IMR-90 (cell line): ENCODE data around the gene ANKRD40. TPM values are rescaled to one million over a fixed set of nuclear protein-coding genes. Genes with fewer than 3 reads are reported as not detected.

ENCODE experiments used
- ATAC-seq: fragments of 200-7000 bp; cut with Tn5 transposase; 2 replicates; pipeline ENCODE4 v1.9.1; 2020; ENCODE audit warnings: low read depth, mild to moderate bottlenecking, moderate library complexity
- BruUV-seq: library from RNA; stranded (reverse); fragments of 400-500 nt; replicated peaks from 2 replicates; lab custom pipeline; 2021; lab: Mats Ljungman, UMichigan
- CTCF ChIA-PET: fragments of 300-600 bp; formaldehyde crosslinking; extraction: SDS; loops from one replicate; lab custom pipeline; 2021; ENCODE audit warnings: antibody characterized with exemption; lab: Yijun Ruan, JAX
- POLR2A ChIA-PET: fragments of 300-600 bp; sonication (Branson Sonifier 250); formaldehyde crosslinking; loops from one replicate; lab custom pipeline; 2022; ENCODE audit warnings: antibody characterized with exemption; ENCODE audit not compliant: unreplicated experiment; lab: Charles Lee
- DNase-seq: peaks from one replicate; pipeline ENCODE4 v3.0.0; 2013
- H2AFZ ChIP-seq: replicated peaks from 2 replicates; pipeline ENCODE3; 2013; ENCODE audit warnings: low read length, mild to moderate bottlenecking; ENCODE audit not compliant: poor library complexity
- H2AK5ac ChIP-seq: 2 replicates; pipeline ENCODE4 v1.6.1; 2013; ENCODE audit warnings: low read depth, low read length, inconsistent platforms
- H2AK9ac ChIP-seq: replicated peaks from 2 replicates; pipeline ENCODE3; 2013; ENCODE audit warnings: mild to moderate bottlenecking, low read depth, low read length, moderate library complexity; ENCODE audit not compliant: poor library complexity
- H2BK120ac ChIP-seq: 2 replicates; pipeline ENCODE4 v1.6.1; 2013; ENCODE audit warnings: low read depth, low read length, inconsistent platforms
- H2BK15ac ChIP-seq: 3 replicates; pipeline ENCODE4 v1.6.1; 2013; ENCODE audit warnings: low read depth, low read length, inconsistent platforms
- H2BK20ac ChIP-seq: 2 replicates; pipeline ENCODE4 v1.6.1; 2013; ENCODE audit warnings: low read depth, mild to moderate bottlenecking, inconsistent platforms, low read length, moderate library complexity
- H2BK5ac ChIP-seq: 2 replicates; pipeline ENCODE4 v1.6.1; 2013; ENCODE audit warnings: mild to moderate bottlenecking, low read depth, low read length, inconsistent platforms; ENCODE audit not compliant: poor library complexity, severe bottlenecking
- H3K14ac ChIP-seq: replicated peaks from 2 replicates; pipeline ENCODE4 v1.6.1; 2013; ENCODE audit warnings: low read depth, low read length, inconsistent platforms
- H3K18ac ChIP-seq: 2 replicates; pipeline ENCODE4 v1.6.1; 2013; ENCODE audit warnings: low read depth, low read length, control low read depth
- H3K23ac ChIP-seq: 2 replicates; pipeline ENCODE4 v1.6.1; 2013; ENCODE audit warnings: low read depth, low read length, inconsistent platforms
- H3K27ac ChIP-seq: 2 replicates; pipeline ENCODE4 v1.5.1; 2013; ENCODE audit warnings: mild to moderate bottlenecking, control low read depth, low read length; ENCODE audit not compliant: insufficient read depth
- H3K27me3 ChIP-seq: 2 replicates; pipeline ENCODE4 v1.6.1; 2013; ENCODE audit warnings: low read length; ENCODE audit not compliant: control insufficient read depth, insufficient read depth
- H3K36me3 ChIP-seq: 2 replicates; pipeline ENCODE4 v1.6.1; 2013; ENCODE audit warnings: low read length, mixed read lengths; ENCODE audit not compliant: control insufficient read depth, insufficient read depth
- H3K4ac ChIP-seq: 2 replicates; pipeline ENCODE4 v1.6.1; 2013; ENCODE audit warnings: low read depth, low read length, inconsistent platforms
- H3K4me1 ChIP-seq: 2 replicates; pipeline ENCODE4 v1.6.1; 2013; ENCODE audit warnings: low read length, mixed read lengths; ENCODE audit not compliant: control insufficient read depth, insufficient read depth
- H3K4me2 ChIP-seq: 2 replicates; pipeline ENCODE4 v1.6.1; 2013; ENCODE audit warnings: low read depth, mild to moderate bottlenecking, control low read depth, low read length, moderate library complexity
- H3K4me3 ChIP-seq: 2 replicates; pipeline ENCODE4 v1.5.1; 2013; ENCODE audit warnings: low read depth, mild to moderate bottlenecking, control low read depth, low read length, moderate library complexity; ENCODE audit not compliant: insufficient read depth
- H3K56ac ChIP-seq: 2 replicates; pipeline ENCODE4 v1.6.1; 2013; ENCODE audit warnings: low read length, inconsistent platforms; ENCODE audit not compliant: insufficient read depth; ENCODE audit errors: extremely low read depth
- H3K79me1 ChIP-seq, 2 experiments: 2 replicates each; pipeline ENCODE4 v1.6.1; 2013; ENCODE audit warnings: low read length in 2 of 2, inconsistent platforms in 1 of 2, low read depth in 1 of 2
- H3K9ac ChIP-seq: 2 replicates; pipeline ENCODE4 v1.6.1; 2013; ENCODE audit warnings: low read depth, low read length, control low read depth
- H3K9me1 ChIP-seq: 2 replicates; pipeline ENCODE4 v1.6.1; 2013; ENCODE audit warnings: low read length, inconsistent platforms; ENCODE audit not compliant: insufficient read depth
- H3K9me3 ChIP-seq: 2 replicates; pipeline ENCODE4 v1.6.1; 2013; ENCODE audit warnings: low read length; ENCODE audit not compliant: control insufficient read depth, insufficient read depth
- H4K20me1 ChIP-seq: 2 replicates; pipeline ENCODE4 v1.6.1; 2013; ENCODE audit warnings: low read length, inconsistent platforms; ENCODE audit not compliant: insufficient read depth
- H4K5ac ChIP-seq: 2 replicates; pipeline ENCODE4 v1.6.1; 2013; ENCODE audit warnings: mild to moderate bottlenecking, low read depth, low read length, control low read depth
- H4K8ac ChIP-seq, 2 experiments: 2 replicates each; pipeline ENCODE4 v1.6.1; 2013; ENCODE audit warnings: low read depth in 2 of 2, low read length in 2 of 2, control low read depth in 1 of 2, inconsistent platforms in 1 of 2
- H4K91ac ChIP-seq: 2 replicates; pipeline ENCODE4 v1.6.1; 2013; ENCODE audit warnings: low read depth, low read length, inconsistent platforms; ENCODE audit not compliant: insufficient read depth
- BHLHE40 ChIP-seq: fragments of 150-350 bp; IDR thresholded peaks from 2 replicates; pipeline ENCODE4 v1.6.1; 2016; ENCODE audit warnings: mild to moderate bottlenecking, low read depth, low read length
- CEBPB ChIP-seq: IDR thresholded peaks from 2 replicates; pipeline ENCODE4 v1.6.1; 2012; ENCODE audit warnings: low read depth, low read length, improper control_type of control experiment
- CHD1 ChIP-seq: IDR thresholded peaks from 2 replicates; pipeline ENCODE4 v1.6.1; 2012; ENCODE audit warnings: low read depth, low read length, improper control_type of control experiment
- CTCF ChIP-seq: conservative IDR thresholded peaks from 2 replicates; pipeline ENCODE4 v1.5.1; 2012; ENCODE audit warnings: mild to moderate bottlenecking, low read depth, low read length, improper control_type of control experiment
- ELK1 ChIP-seq: fragments of 150-350 bp; IDR thresholded peaks from 2 replicates; pipeline ENCODE4 v1.6.1; 2016; ENCODE audit warnings: low read depth, mild to moderate bottlenecking, low read length, moderate library complexity, borderline replicate concordance
- FOS ChIP-seq: fragments of 150-350 bp; IDR thresholded peaks from 2 replicates; pipeline ENCODE4 v1.6.1; 2016; ENCODE audit warnings: low read depth, low read length
- MAFK ChIP-seq: IDR thresholded peaks from 2 replicates; pipeline ENCODE4 v1.6.1; 2012; ENCODE audit warnings: low read depth, low read length, improper control_type of control experiment
- MAZ ChIP-seq: IDR thresholded peaks from 2 replicates; pipeline ENCODE4 v1.6.1; 2012; ENCODE audit warnings: low read depth, mild to moderate bottlenecking, low read length, improper control_type of control experiment, moderate library complexity, borderline replicate concordance
- MXI1 ChIP-seq: IDR thresholded peaks from 2 replicates; pipeline ENCODE4 v1.6.1; 2012; ENCODE audit warnings: low read depth, mild to moderate bottlenecking, low read length, moderate library complexity, borderline replicate concordance
- NFE2L2 ChIP-seq: fragments of 150-350 bp; IDR thresholded peaks from 2 replicates; pipeline ENCODE4 v1.6.1; 2016; ENCODE audit warnings: low read depth, mild to moderate bottlenecking, low read length
- POLR2A ChIP-seq: IDR thresholded peaks from 2 replicates; pipeline ENCODE4 v1.6.1; 2012; ENCODE audit warnings: mild to moderate bottlenecking, low read depth, low read length
- SMC3 ChIP-seq: fragments of 150-350 bp; IDR thresholded peaks from 2 replicates; pipeline ENCODE4 v1.6.1; 2016; ENCODE audit warnings: low read depth, mild to moderate bottlenecking, antibody characterized with exemption, low read length, moderate library complexity
- USF2 ChIP-seq: fragments of 150-350 bp; IDR thresholded peaks from 2 replicates; pipeline ENCODE4 v1.6.1; 2017; ENCODE audit warnings: mild to moderate bottlenecking, antibody characterized with exemption, low read length, low read depth
- WGBS, 2 experiments: methylation state at CpG; one replicate each; pipeline versions ENCODE4 v1.1.5 to v1.1.7; 2013; ENCODE audit warnings: missing lambda C conversion rate in 2 of 2; ENCODE audit not compliant: insufficient read length in 1 of 2; ENCODE audit errors: extremely low coverage in 2 of 2; 5-methylcytosine and 5-hydroxymethylcytosine counted together
- dilution Hi-C: fragments of 300-500 bp; cut with HindIII; formaldehyde crosslinking; loops from one replicate; pipeline ENCODE4 v1.14.3; 2018; ENCODE audit warnings: low sequenced_read_pairs; ENCODE audit not compliant: unreplicated experiment
- in situ Hi-C: fragments of 300-500 bp; cut with MboI; formaldehyde crosslinking; loops from 3 replicates; pipeline ENCODE4 v1.14.3; 2019; ENCODE audit warnings: low sequenced_read_pairs, inconsistent platforms, mixed read lengths
- intact Hi-C: fragments of 100-400 bp; cut with micrococcal nuclease; formaldehyde crosslinking; loops from 2 replicates; pipeline ENCODE4 v1.10.0; 2022
- polyA plus RNA-seq, 3 experiments: library from polyadenylated mRNA; depleted of rRNA; stranded (reverse); fragments of >200 nt; gene quantifications; 2 replicates each; pipeline ENCODE4 v1.2.3, GENCODE V29; 2012; ENCODE audit warnings: low replicate concordance in 1 of 3
- total RNA-seq: library from RNA; depleted of rRNA; stranded (reverse); fragments of >200 nt; gene quantifications from 2 replicates; pipeline ENCODE4 v1.2.3, GENCODE V29; 2012

The ANKRD40 gene
- total and polyA plus RNA-seq, 2 of the 4 experiments (the other 2 are of a cell fraction): 23.4 to 35.8 TPM

- TF ChIP-seq MXI1: no peak
These were observed 24.1 kb downstream of the ANKRD40 start (continued) for GRCh38 chr17:50683434-50684287.

- no peak overlapping the region for H2AFZ ChIP-seq
- no peak overlapping the region for H4K91ac ChIP-seq
- no peak overlapping the region for H4K8ac ChIP-seq
- no peaks in the 10 kb centered on the region for H3K9me3 ChIP-seq
- H3K56ac ChIP-seq: no peak overlapping the region
- H3K4me1 ChIP-seq: peaks cover 20% of the 10 kb centered on the region
- 100% methylated on average over 1 of the region's 3 CpGs; no CpG with 5 or more reads in 1 of the 2 experiments for WGBS, 2 experiments
- DNase-seq (no peak), ATAC-seq (no peak)
- dilution Hi-C loops: no loop called here
- BruUV-seq: no TSS peak
- H3K4me2 ChIP-seq: no peak overlapping the region
- no peaks in the 10 kb centered on the region for H3K79me1 ChIP-seq
- no peak overlapping the region for H3K4me3 ChIP-seq
- POLR2A ChIA-PET: no interaction called here
- H3K4ac ChIP-seq: no peak overlapping the region
- no peak overlapping the region for H2BK20ac ChIP-seq
- no peak overlapping the region for H3K18ac ChIP-seq
- intact Hi-C loops: no loop called here
- H3K27ac ChIP-seq: no peak overlapping the region
- H4K20me1 ChIP-seq: no peaks in the 10 kb centered on the region
- H2AK9ac ChIP-seq: no peak overlapping the region
- no peak overlapping the region; the same call in 1 of the 2 replicates for H2AK5ac ChIP-seq
- no peak overlapping the region for H3K23ac ChIP-seq
- peaks cover 15% of the 10 kb centered on the region for H3K9me1 ChIP-seq
- H4K5ac ChIP-seq: no peak overlapping the region
- no peak overlapping the region for H2BK15ac ChIP-seq
- H3K14ac ChIP-seq: no peak overlapping the region
- no peak overlapping the region for H2BK120ac ChIP-seq
- in situ Hi-C loops: no loop called here
- H3K27me3 ChIP-seq: no peaks in the 10 kb centered on the region
- no peak overlapping the region for H2BK5ac ChIP-seq
- peaks cover 2% of the 10 kb centered on the region; the same call in 1 of the 2 replicates for H3K36me3 ChIP-seq
- CTCF ChIA-PET: no interaction called here
- no peak overlapping the region for H3K9ac ChIP-seq
- TF ChIP-seq USF2 (no peak), CEBPB (no peak), CTCF (no peak), ELK1 (no peak), CHD1 (no peak), FOS (no peak), SMC3 (no peak), NFE2L2 (no peak), MAFK (no peak), POLR2A (no peak), MAZ (no peak), BHLHE40 (no peak)
These were observed 24.8 kb downstream of the ANKRD40 start for GRCh38 chr17:50682938-50683337.
